Activated CD8-positive, alpha-beta memory T cell treated with anti-CD3 and anti-CD28 coated beads, Interleukin-2, amount 50 U/mL, for 24 hours (primary cell): ENCODE measurements around the gene PLEKHA7.
"Not testable (repeated sequence)": the region's sequence is repeated elsewhere in the genome, so short reads cannot be mapped to it uniquely, and the experiment has no call there.

Experiments
- DNase-seq: peaks from one replicate; pipeline ENCODE4 v3.0.0-alpha.2; 2020; ENCODE audit errors: extremely low read depth

The PLEKHA7 gene

DNA sequence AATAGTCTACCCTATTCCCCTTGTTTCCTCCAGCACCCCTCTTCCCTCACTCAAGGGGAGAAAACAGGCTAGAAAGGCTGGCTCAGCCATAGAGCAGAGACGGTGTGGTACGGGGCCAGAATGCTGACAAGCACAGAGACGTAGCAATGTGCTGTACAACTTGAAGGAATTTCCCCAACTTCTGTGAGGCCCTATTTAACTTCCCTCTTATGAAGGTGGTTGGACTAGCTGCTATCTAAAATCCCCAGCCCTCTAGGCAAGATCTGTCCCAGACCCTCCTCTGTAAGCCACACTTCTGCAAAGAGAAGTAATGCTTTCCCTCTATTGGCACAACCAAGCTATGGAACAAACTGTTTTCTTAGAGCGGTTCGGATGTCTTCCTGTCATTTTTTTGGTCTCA, 37.8 kb downstream of the PLEKHA7 start:
- no peak for DNase-seq

DNA sequence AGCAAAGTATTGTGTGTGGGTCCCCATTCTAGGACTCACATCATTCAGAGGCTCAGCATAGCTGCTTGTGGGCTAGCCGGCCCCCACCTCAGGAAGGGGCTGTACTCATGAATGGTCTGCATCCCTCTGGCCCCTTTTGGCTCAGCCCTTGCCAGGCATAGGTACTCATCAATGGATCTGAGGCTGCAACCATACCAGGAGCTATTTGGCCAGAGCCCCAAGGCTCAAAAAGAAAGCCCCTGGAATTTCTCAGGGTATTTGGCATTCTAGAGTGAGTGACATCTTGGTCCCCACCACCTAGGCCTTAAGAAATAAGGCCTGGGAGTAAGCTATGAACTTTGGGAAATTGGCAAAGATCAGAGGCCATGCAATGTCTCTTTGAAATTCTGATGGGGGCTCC, 38.3 kb downstream of the PLEKHA7 start:
- DNase-seq: no peak

DNA sequence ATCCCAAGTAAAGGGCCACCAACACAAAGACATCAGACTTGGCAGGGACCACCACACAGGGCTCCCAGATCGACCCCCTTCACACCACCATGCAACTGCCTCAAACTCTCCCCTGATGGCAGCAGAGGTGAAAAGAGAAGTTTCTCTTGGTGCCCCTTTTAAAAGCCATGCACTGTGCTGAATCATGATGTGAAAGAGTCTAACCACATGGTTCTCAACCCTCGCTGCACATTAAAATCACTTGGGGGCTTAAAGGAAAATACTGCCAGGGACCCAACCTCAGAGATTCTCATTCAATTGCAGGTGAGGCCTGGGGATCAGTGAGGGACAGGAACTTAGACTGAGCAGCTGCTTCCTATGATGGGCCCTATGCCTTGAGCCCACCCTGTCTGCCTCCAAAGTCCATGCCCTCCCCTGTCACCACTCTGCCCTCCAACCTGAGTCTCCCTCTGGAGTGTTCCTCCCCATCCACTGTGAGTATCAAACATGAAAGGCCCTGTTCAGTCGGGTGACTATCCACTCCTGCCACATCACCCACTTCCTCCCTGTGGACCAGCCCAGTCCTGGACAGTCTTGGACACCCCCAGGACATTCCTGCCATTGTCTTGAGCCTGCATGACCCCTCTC, 40.8 kb downstream of the PLEKHA7 start:
- DNase-seq: no peak

DNA sequence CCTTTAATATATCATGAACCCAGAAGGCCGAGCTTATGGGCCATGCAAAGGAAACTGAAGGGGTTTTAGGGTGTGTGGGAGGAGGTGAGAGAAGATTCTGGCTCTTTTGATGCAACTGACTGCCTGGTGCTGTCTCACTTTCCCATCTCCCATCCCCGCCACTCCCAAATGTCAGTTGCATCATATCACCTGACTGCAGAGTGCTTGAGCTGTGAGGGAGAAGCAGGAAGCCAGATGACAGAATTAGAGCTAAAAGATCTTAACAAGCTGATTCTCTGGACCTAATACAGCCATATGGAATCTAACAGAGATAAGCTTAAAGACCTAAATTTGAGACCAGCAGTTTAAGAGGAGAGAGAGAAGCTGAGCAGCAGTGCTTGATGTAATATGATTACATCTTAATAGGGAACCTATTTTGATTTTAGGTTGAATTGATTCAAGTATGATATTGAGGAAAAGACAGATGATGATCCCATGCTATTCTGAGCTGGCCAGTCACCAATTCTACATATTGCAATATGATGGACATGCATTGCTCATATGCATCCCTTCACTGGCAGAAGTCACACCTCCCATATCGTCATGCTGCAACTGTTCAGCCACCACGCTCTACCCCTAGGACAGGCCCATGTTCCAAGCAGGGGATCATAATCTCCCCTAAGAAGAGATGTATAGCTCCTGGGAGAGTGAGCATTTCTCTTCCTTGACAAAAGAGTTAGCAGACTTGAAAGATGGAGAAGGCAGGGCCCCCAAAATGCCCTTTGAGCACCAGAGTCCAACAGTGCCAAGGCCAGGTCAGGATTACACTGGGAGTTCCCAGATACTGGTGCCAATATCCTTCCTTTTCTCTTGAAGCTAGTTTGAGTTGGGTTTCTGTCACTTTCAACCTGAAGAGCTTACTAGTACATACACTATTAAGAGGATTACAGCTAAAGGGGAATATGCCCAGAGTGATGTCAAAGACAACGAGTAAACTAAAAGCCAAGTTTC, 44.9 kb downstream of the PLEKHA7 start:
- DNase-seq: no peak

DNA sequence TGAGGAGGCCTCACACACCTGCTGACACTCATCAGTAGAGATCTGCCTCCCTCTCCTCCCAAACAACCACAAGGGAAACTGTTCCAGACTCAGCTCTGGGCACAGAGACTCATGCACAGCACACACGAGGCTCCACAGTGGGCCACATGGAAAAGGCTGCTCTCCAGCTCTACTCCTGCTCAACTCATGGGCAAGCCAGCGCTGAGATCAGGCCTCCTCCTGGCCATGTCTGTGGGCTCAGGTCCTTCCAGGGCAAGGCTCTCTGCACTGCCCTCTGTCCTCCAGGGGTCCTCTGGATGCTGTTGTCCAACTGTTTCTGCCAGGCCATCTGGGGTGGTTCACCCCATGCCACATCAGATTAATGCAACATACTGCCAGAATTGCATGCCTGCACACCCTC, 46.0 kb downstream of the PLEKHA7 start:
- no peak for DNase-seq

DNA sequence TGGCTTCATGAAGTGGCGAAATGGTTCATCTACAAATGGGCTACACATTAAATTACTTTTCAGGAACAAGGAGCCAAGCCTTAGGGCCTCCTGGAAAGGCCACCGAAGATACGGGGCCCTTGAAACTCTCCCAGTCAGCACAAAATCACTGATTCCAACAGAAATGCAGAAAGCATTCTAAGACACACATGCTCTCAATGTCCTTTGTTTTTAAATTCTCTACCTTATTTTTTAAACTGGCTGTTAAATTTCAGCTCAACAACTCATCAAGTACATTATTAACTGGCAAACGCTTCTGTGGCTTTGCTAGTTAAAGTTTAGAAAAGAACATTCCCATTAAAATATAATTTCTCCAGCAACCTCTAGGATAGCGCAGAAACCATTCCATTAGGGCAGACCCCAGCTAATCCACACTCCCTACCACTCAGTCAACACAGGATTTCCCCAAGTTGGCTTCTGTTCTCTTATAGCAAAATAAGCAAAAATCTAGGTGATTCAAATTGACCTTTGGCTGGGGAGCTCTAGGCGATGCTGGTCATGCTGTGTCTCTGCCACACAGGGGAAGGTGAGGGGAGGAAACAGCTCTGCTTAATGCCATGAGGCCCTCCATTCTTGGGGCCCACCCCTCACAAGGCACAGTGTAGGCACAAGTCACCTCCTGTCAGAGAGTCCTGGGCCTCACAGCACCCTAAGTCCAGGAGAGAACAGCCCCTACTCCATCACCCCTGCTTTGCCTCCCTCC, 47.1 kb downstream of the PLEKHA7 start:
- no peak for DNase-seq

DNA sequence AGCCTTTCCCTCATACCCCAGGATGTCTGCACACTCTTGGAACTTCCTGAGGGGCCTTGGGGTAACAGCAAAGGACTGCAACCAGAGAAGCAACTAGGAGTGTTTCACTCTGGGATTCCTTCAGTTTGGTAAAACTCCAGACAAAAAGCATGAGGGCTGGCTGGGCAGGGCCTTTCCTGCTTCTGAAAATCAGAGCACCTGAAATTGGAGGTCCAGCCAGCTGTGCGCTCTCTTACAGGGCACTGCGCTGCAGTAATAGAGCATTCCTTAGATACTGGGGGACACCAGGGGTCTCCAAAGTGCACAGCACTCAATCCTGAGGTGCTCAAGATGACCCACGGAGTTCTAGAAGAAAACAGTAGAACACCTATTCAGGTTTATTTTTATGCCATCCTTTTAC, 49.7 kb downstream of the PLEKHA7 start:
- no peak for DNase-seq

DNA sequence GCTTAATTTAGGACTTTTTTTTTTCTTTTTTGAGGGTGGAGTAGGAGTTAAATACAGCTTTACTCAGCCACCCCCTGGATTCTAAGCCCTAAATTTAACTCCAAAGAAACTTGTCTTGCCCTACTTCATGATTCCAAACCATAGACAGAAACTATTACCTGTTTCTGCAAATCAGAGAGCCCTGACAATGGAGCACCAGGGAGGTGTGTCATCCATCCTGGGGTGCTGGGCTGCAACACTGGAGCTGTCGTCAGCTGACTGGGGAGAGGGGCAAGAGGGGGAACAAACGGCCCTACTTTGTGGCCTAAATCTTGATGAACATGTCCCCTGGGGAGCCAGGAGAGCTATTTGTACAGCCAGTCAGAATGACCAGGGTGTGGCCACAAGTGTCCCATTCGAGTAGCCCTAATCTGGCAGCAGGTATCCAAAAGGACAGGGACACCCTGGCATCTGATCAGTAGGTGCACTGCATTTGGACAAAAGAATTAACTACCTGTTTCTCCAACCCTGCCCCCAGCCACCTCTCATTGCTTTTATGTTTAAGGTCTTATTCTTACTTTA, 50.8 kb downstream of the PLEKHA7 start:
- no peak for DNase-seq

DNA sequence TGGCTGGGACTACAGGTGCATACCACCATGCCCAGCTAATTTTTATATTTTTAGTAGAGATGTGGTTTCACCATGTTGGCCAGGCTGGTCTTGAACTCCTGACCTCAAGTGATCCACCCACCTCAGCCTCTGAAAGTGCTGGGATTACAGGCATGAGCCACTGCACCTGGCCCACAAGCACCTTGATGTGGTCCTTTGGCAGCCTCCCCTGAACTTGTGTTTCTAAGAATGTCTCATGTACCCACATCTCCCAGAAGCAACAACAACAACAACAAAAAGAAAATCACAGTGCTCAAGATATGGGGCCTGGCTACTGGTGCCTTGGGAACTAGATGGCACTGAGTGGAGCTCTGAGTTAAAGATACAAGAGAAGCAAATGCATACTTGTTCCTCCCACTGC, 51.6 kb downstream of the PLEKHA7 start:
- DNase-seq: not testable (repeated sequence)

DNA sequence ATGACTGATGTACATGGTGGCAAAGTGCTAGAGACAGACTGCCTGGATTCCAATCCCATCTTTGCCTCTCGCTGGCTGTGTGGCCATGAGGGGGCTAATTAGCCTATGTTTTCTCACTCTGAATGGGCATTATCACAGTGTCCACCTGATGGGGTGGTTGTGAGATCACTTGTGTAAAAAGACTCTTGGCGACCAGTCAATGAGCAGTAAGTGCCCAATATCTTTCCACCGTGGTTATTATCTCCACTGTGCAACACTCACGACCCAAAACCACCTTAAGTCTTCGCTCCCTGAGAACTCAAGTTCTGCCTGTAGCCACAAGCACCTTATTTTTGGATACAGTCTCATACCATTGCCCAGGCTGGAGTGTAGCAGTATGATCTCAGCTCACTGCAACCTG, 52.1 kb downstream of the PLEKHA7 start:
- no peak for DNase-seq

DNA sequence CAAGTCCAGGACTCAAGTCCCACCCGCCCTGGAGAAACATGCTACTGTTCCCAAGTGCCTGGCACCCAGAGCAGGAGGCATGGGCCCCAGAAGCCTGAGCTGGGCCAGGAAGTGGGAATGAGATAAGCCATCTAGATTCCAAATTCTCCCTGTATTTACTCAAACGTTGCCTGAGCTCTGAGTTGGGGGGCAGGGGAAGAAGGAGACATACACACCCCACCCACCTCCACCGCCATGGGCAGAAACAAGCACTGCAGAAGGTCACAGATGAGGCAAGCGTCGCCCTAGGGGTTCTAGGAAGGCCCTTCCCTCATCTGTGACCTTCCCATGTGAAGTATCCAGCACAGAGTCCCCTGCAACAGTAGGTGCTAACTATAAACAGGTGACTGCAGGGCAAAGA, 54.0 kb downstream of the PLEKHA7 start:
- DNase-seq: no peak

DNA sequence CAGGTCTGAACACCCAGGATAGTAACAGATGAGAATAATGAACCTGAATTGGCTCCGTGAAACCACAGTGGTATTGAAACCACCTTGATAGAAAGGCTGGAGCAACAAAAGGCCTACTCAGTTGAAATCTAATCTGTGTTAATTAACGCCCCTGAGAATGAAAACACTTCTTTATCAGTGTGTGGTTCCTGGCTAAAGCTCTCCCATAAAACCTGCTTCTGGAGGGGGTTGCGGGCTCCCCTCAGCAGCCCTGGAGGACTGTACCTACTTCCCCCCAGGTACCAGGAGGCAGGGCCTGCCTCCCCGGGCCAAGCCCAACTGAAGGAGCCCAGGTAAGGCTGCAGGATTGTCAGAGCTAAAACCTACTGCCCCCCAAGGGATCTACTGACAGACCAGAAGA, 54.6 kb downstream of the PLEKHA7 start:
- no peak for DNase-seq

DNA sequence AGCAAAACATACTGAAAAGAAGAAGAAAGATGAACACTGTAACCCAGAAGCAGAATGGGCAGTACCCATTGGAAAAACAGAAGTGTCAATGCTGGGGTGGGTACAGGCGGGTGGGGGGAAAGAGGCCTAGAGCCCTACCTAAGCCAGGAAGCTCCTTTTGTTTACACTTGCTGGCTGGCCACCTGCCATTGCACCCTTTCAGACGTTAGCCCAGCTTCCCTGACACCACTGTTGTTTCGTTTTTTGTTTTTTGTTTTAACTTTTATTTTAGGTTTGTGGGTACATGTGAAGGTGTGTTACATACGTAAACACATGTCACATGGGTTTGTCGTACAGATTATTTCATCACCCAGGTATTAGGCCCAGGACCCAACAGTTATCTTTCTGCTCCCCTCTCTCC, 55.4 kb downstream of the PLEKHA7 start:
- DNase-seq: no peak

DNA sequence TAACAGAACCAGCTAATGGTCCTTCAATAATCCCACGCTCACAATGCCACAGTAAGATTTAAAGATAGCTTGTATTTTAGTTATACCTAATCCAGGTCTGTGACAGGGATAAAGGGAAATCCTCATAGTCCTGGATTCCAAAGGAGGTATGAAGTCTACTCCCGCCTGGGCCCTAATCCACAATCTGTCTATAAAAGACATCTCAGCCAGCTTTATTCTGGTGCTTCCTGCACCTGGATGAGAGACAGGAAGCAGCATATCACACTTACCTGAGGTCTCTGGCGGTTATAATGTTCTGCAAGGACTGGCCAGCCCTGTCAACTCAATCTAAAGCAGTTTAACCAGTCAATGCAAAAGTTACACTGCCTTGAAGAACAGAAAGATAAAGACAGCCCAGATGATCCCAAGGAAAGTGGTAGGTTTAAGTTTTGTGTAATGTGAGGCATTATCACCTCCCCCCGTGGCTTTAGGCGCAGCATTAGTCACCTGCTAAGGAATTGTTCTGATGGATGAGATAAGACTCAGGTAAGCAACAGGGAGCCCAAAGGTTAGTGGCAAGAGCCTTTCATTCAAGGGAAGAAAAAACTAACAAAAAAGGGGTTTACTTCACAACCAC, 57.6 kb downstream of the PLEKHA7 start:
- DNase-seq: no peak

DNA sequence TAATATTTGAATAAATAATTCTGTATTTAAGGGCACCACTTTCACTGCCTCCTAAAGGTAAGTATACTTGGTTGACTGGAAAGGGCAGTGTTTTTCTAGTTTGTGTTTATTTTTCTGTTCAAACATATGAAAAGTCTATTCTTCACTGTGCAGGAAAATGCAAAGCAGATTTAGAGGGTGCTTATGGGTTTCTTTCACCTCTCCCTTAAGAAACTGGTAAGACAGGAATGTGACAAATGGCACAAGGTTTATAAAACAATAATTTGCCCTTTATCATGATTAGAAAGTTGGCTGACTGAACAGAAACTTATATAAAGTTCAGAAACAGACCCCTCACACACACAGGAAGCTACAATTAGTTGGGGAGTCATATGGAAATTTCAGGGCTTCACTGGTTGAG, 60.6 kb downstream of the PLEKHA7 start:
- DNase-seq: no peak

DNA sequence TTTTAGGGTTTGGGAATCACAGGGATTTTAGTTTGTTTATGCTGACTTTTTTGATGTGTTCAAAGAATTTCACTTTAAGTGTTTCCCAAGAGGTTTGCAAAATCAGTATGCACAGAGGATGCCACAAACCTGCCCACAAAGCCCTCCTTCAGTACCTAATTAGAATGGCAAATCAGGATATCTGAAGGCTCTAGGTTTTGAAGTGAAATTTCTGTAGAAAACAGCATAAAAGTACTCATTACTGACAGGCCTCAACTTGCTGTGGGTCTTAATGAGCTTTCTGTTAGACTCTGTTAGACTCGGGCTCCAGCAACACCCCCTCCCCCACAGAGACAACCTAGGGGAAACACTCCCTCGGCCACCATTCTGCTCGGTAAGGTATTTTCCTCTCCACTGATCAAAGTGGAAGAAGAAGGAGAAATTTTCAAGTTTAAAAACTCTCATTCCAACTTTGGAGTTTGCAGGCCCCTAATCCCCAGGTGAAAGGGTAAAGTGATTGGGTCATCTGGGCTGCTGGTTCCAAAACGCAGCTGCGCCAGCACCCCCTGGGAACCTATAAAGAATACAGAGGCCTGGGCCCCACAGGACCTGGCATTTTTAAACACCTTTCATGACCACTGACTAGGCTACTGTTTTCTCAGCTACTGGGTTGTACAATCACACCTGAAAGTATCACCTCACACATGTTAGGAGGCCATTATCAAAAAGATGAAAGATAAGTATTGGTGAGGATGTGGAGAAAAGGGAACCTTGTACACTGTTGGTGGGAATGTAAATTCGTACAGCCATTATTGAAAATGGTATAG, 67.5 kb downstream of the PLEKHA7 start:
- no peak for DNase-seq

DNA sequence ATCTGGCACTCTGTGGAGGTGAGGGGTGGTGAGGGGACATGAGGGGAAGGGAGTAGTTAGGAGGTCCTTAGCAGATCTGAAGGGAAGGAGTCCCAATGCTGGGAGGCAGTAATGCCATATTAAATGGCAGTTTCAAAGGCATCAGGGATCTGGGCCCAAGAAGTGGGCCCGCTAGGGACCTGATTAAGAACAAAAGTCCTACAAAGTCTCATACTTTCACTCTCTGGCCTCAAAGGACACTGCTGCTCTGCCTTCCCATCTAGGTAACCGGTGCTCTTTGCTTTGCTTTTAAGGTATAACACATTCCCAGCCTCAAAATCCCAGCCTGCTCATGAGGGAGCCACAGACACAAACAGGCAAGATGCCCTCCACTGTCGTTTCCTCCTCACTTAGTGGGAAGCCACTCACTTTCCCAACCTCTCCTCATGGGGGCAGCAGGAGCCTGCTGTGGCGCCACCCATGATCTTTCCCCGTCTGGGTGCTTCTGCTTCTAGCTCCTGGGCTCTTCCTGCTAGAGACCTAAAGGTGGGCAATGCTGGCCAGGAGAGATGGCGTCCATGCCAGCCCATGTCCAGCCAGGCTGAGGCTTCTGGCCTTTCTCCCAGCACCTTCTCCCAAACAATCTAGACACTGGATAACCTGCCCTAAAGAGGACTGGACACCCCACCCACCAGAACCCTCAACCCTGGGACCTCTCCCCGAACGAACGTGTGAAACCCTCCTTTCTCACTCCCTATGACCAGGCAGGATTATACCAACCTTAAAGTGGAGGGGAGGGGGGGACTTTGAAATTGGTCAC, 68.3 kb downstream of the PLEKHA7 start:
- no peak for DNase-seq

DNA sequence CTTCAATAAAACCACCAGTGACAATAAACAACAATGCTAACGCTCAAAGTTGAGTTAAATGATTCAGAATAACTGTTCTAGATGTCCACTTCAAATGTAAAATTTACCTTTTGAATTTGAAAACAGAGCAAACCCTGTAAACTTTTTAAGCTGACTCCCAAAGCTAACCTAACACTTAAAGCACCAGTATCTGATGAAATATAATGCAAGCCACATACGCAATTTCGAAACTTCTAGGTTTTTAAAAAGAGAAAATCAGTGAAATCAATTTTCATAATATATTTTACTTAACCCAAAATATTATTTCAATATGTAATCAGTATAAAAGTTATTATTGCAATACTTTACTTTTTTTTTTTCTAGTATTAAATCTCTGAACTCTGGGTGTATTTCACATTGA, 71.3 kb downstream of the PLEKHA7 start:
- no peak for DNase-seq

DNA sequence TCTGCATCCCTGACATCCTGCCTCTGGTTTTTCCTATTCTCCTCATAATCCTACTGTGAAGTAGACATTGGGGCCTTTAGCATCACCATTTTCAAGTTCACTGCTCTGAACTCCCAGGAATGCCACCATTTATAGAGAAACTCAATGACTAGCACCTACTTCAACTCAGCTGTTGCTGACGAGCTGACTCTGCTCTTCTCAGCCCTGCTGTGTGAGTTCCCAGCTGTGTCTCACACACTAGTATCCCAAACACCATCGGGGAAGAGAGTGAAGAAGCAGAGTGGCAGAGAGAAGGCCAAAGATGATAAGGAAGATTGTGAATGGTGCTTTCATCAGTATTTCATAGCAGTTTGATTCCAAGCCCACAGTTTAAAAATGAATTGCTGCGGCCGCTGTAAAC, 71.9 kb downstream of the PLEKHA7 start:
- no peak for DNase-seq

DNA sequence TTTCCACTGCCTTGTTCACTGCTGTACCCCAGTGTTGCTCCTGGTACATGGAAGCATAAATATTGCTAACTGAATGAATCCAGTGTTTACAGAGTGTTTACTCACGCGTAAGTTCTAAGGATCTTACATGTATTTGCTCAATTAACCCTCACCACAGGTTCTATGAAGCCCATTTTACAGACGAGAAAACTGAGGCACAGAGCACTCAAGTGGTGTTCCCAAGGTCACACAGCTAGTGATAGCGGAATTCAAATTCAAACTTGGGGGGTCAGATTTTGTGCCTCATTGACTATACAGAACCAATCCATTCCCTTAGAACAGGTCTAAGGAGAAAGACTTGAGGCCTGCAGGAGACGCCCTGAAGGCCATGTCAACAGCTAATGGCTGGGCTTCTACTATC, 72.3 kb downstream of the PLEKHA7 start:
- no peak for DNase-seq
